H9 (cell line): ENCODE results near the gene VPS33A. TPM values are rescaled to one million over a fixed set of nuclear protein-coding genes. Genes with fewer than 3 reads are reported as not detected.

Experiments used
- DNase-seq: peaks from one replicate; pipeline ENCODE4 v3.0.0-alpha.2; 2017
- H2AFZ ChIP-seq: one replicate; pipeline ENCODE4 v1.6.1; 2013; ENCODE audit warnings: mild to moderate bottlenecking, low read length, control low read depth, moderate library complexity
- H2AK5ac ChIP-seq: 2 replicates; pipeline ENCODE4 v1.6.1; 2013; ENCODE audit warnings: low read length, control low read depth, mixed read lengths; ENCODE audit not compliant: insufficient read length
- H2BK120ac ChIP-seq: one replicate; pipeline ENCODE4 v1.6.1; 2013; ENCODE audit warnings: low read depth, mild to moderate bottlenecking, low read length, control low read depth, inconsistent platforms; ENCODE audit not compliant: poor library complexity, severe bottlenecking
- H2BK12ac ChIP-seq: 2 replicates; pipeline ENCODE4 v1.6.1; 2013; ENCODE audit warnings: low read length, control low read depth, mixed read lengths, low read depth; ENCODE audit not compliant: insufficient read length
- H2BK15ac ChIP-seq: 2 replicates; pipeline ENCODE4 v1.6.1; 2013; ENCODE audit warnings: low read depth, low read length, control low read depth
- H2BK20ac ChIP-seq: one replicate; pipeline ENCODE4 v1.6.1; 2013; ENCODE audit warnings: low read depth, mild to moderate bottlenecking, low read length, control low read depth, inconsistent platforms; ENCODE audit not compliant: poor library complexity, severe bottlenecking
- H2BK5ac ChIP-seq: 2 replicates; pipeline ENCODE4 v1.6.1; 2013; ENCODE audit warnings: low read length, control low read depth, mixed read lengths; ENCODE audit not compliant: insufficient read length
- H3K14ac ChIP-seq: 2 replicates; pipeline ENCODE4 v1.6.1; 2013; ENCODE audit warnings: low read length, control low read depth; ENCODE audit not compliant: insufficient read depth
- H3K18ac ChIP-seq: 2 replicates; pipeline ENCODE4 v1.6.1; 2013; ENCODE audit warnings: low read depth, mild to moderate bottlenecking, mixed read lengths, low read length, control low read depth; ENCODE audit not compliant: insufficient read length
- H3K23ac ChIP-seq: 2 replicates; pipeline ENCODE4 v1.6.1; 2013; ENCODE audit warnings: low read length, control low read depth, mixed read lengths, low read depth; ENCODE audit not compliant: insufficient read length
- H3K23me2 ChIP-seq: 2 replicates; pipeline ENCODE4 v1.6.1; 2013; ENCODE audit warnings: low read depth, mild to moderate bottlenecking, mixed read lengths, low read length, control low read depth; ENCODE audit not compliant: insufficient read length, poor library complexity, severe bottlenecking
- H3K27ac ChIP-seq: 2 replicates; pipeline ENCODE4 v1.5.1; 2013; ENCODE audit warnings: low read length, control low read depth, mixed read lengths, low read depth; ENCODE audit not compliant: insufficient read length
- H3K27me3 ChIP-seq: 2 replicates; pipeline ENCODE4 v1.6.1; 2013; ENCODE audit warnings: low read length, control low read depth, inconsistent platforms; ENCODE audit not compliant: insufficient read depth
- H3K4ac ChIP-seq: 2 replicates; pipeline ENCODE4 v1.6.1; 2013; ENCODE audit warnings: low read depth, mild to moderate bottlenecking, control low read depth, inconsistent platforms, low read length, moderate library complexity
- H3K4me1 ChIP-seq: 2 replicates; pipeline ENCODE4 v1.6.1; 2013; ENCODE audit warnings: low read length, control low read depth, inconsistent platforms; ENCODE audit not compliant: insufficient read depth
- H3K4me2 ChIP-seq: 2 replicates; pipeline ENCODE4 v1.6.1; 2013; ENCODE audit warnings: low read length, control low read depth, mixed read lengths; ENCODE audit not compliant: insufficient read length, insufficient read depth
- H3K56ac ChIP-seq: 2 replicates; pipeline ENCODE4 v1.6.1; 2013; ENCODE audit warnings: low read depth, mild to moderate bottlenecking, mixed read lengths, low read length, control low read depth; ENCODE audit not compliant: insufficient read length
- H3K79me1 ChIP-seq: 2 replicates; pipeline ENCODE4 v1.6.1; 2013; ENCODE audit warnings: low read depth, mild to moderate bottlenecking, moderate library complexity, low read length, control low read depth, inconsistent platforms; ENCODE audit not compliant: insufficient read depth, poor library complexity, severe bottlenecking
- H3K79me2 ChIP-seq: 2 replicates; pipeline ENCODE4 v1.6.1; 2013; ENCODE audit warnings: low read length, control low read depth, inconsistent platforms; ENCODE audit not compliant: insufficient read depth
- H3K9ac ChIP-seq: 2 replicates; pipeline ENCODE4 v1.6.1; 2013; ENCODE audit warnings: low read length, control low read depth, mixed read lengths; ENCODE audit not compliant: insufficient read length; ENCODE audit errors: extremely low read depth
- H3K9me3 ChIP-seq: one replicate; pipeline ENCODE4 v1.6.1; 2013; ENCODE audit warnings: low read depth, low read length, inconsistent platforms; ENCODE audit not compliant: control insufficient read depth
- H3T11ph ChIP-seq: one replicate; pipeline ENCODE4 v1.6.1; 2013; ENCODE audit warnings: mild to moderate bottlenecking, low read length, control low read depth, inconsistent platforms
- H4K20me1 ChIP-seq: one replicate; pipeline ENCODE4 v1.6.1; 2013; ENCODE audit not compliant: control insufficient read depth, insufficient read length, insufficient read depth
- H4K5ac ChIP-seq: 2 replicates; pipeline ENCODE4 v1.6.1; 2013; ENCODE audit warnings: low read depth, mild to moderate bottlenecking, mixed read lengths, low read length, control low read depth; ENCODE audit not compliant: insufficient read length
- H4K8ac ChIP-seq: replicated peaks from 2 replicates; pipeline ENCODE4 v1.6.1; 2013; ENCODE audit warnings: low read length, control low read depth, mixed read lengths, low read depth; ENCODE audit not compliant: insufficient read length
- H4K91ac ChIP-seq: 2 replicates; pipeline ENCODE4 v1.6.1; 2013; ENCODE audit warnings: low read depth, mild to moderate bottlenecking, moderate library complexity, mixed read lengths, low read length, control low read depth; ENCODE audit not compliant: insufficient read length
- H3K27ac Mint-ChIP-seq, 3 experiments: 2 replicates in 2 of 3; 3 replicates in 1 of 3; pipeline ENCODE4 v1.8.0; 2020 to 2021; ENCODE audit warnings: mixed read lengths in 3 of 3, mild to moderate bottlenecking in 1 of 3, moderate library complexity in 1 of 3
- H3K27me3 Mint-ChIP-seq: 2 replicates; pipeline ENCODE4 v1.8.0; 2021; ENCODE audit warnings: low read depth, mild to moderate bottlenecking, moderate library complexity, mixed read lengths
- H3K36me3 Mint-ChIP-seq, 3 experiments: 2 replicates in 2 of 3; 3 replicates in 1 of 3; pipeline ENCODE4 v1.8.0; 2020 to 2021; ENCODE audit warnings: low read depth in 3 of 3, mixed read lengths in 3 of 3; ENCODE audit not compliant: insufficient read depth in 1 of 3
- H3K4me1 Mint-ChIP-seq, 2 experiments: 2 replicates each; pipeline ENCODE4 v1.8.0; 2020; ENCODE audit warnings: mixed read lengths in 2 of 2
- H3K4me3 Mint-ChIP-seq, 2 experiments: 2 replicates in 1 of 2; 3 replicates in 1 of 2; pipeline ENCODE4 v1.8.0; 2020 to 2021; ENCODE audit warnings: mild to moderate bottlenecking in 2 of 2, mixed read lengths in 2 of 2, moderate library complexity in 1 of 2
- H3K9me3 Mint-ChIP-seq, 2 experiments: 2 replicates in 1 of 2; 3 replicates in 1 of 2; pipeline ENCODE4 v1.8.0; 2020; ENCODE audit warnings: mild to moderate bottlenecking in 2 of 2, mixed read lengths in 2 of 2, moderate library complexity in 1 of 2
- CTCF ChIP-seq: fragments of 200-600 bp; sonication (generic); conservative IDR thresholded peaks from 3 replicates; pipeline ENCODE4 v1.8.0; 2021; ENCODE audit warnings: antibody characterized with exemption, mild to moderate bottlenecking
- WGBS: extraction: QIAGEN DNeasy Blood & Tissue Kit; methylation state at CpG from one replicate; pipeline ENCODE4 v1.1.7; 2013; ENCODE audit warnings: missing lambda C conversion rate, low lambda C conversion rate, mixed read lengths; ENCODE audit not compliant: insufficient read length; ENCODE audit errors: extremely low coverage; 5-methylcytosine and 5-hydroxymethylcytosine counted together
- total RNA-seq: library from RNA; stranded (reverse); gene quantifications from 2 replicates; pipeline ENCODE4 v1.2.1, GENCODE V29; 2021

VPS33A gene
- total RNA-seq, 1 experiment from 2014 or later = 45.9 TPM

DNA sequence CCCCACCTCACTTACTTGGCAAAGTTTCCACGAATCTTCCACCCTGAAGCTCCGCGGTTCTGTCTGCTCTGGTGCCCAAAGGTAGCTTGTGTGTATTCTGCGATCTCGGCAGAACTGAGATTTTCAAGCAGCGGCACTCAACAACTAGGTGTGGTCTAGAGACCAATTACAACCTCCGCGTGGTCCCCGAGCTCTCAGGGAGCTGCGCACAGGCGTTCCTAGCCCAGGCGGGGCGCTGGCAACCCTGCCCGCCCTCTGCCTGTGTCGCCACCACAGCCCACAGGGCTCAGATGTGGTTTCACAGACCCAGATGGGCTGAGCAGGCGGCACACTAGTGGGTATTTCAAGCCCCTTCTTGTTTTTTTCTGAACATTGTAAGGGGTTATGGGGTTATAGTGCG, 39.0 kb downstream of the VPS33A start:
- Histone ChIP-seq H2AFZ (no peak overlapping the region), H4K8ac (no peak overlapping the region), H3K23me2 (peaks cover 10% of the 10 kb centered on the region), H2BK20ac (no peak overlapping the region), H2BK12ac (no peak overlapping the region), H3K27me3 (no peaks in the 10 kb centered on the region), H4K5ac (no peak overlapping the region), H3K56ac (no peak overlapping the region), H3K4me1 (no peaks in the 10 kb centered on the region; the same call in 1 of the 2 replicates), H3K23ac (no peak overlapping the region), H3K27ac (no peak overlapping the region), H3T11ph (no peak overlapping the region), H3K79me1 (peaks cover 6% of the 10 kb centered on the region), H3K9ac (no peak overlapping the region), H3K4ac (no peak overlapping the region), H4K20me1 (no peaks in the 10 kb centered on the region), H3K18ac (no peak overlapping the region), H3K14ac (no peak overlapping the region), H2BK5ac (no peak overlapping the region), H2BK15ac (no peak overlapping the region), H3K4me2 (no peak overlapping the region), H3K79me2 (peaks cover 7% of the 10 kb centered on the region; the same call in 1 of the 2 replicates), H2BK120ac (no peak overlapping the region), H2AK5ac (no peak overlapping the region), H4K91ac (no peak overlapping the region), H3K9me3 (no peaks in the 10 kb centered on the region)
- Mint-ChIP-seq H3K9me3 (no peaks in the 10 kb centered on the region), H3K4me1 (peaks cover 20 to 26% of the 10 kb centered on the region in 2 experiments), H3K27me3 (no peaks in the 10 kb centered on the region; the same call in 1 of the 2 replicates), H3K4me3 (peak overlapping the region in 1 of 2 experiments; percentile 79; a peak in 3 of 5 replicates), H3K27ac (0 out of 7 replicates have a peak overlapping the region, but pooled peaks of 1 of the 3 experiments have one; percentile 44), H3K36me3 (peaks cover 15 to 37% (median 23%) of the 10 kb centered on the region in 3 experiments)
- no CpG with 5 or more reads among the region's 17 CpGs for WGBS
- TF ChIP-seq CTCF = no peak
- no peak for DNase-seq
